Panc1 (cell line): Measurements from ENCODE around the gene SMTNL2. TPM values are rescaled to one million over a fixed set of nuclear protein-coding genes. Genes with fewer than 3 reads are reported as not detected.
A peak's percentile ranks its signal among the peaks of the same experiment; 100 is the strongest.

Experiments used
- ATAC-seq: fragments of 200-7000 bp; cut with Tn5 transposase; 2 replicates; pipeline ENCODE4 v1.9.1; 2020; ENCODE audit warnings: mild to moderate bottlenecking, moderate library complexity
- BruUV-seq: library from RNA; stranded (reverse); fragments of 400-500 nt; replicated peaks from 2 replicates; lab custom pipeline; 2021; lab: Mats Ljungman, UMichigan
- CTCF ChIA-PET: fragments of 300-600 bp; sonication (Branson Sonifier 250); formaldehyde crosslinking; loops from one replicate; lab custom pipeline; 2022; ENCODE audit warnings: antibody characterized with exemption; lab: Charles Lee
- POLR2A ChIA-PET: fragments of 300-600 bp; sonication (Branson Sonifier 250); formaldehyde crosslinking; loops from one replicate; lab custom pipeline; 2022; ENCODE audit warnings: antibody characterized with exemption; lab: Charles Lee
- DNase-seq: peaks from one replicate; pipeline ENCODE4 v3.0.0-alpha.2; 2010; ENCODE audit warnings: low read depth, low spot score
- H3K27ac ChIP-seq: 2 replicates; pipeline ENCODE4 v1.5.1; 2011; ENCODE audit warnings: mild to moderate bottlenecking, low read length, inconsistent platforms
- H3K27me3 ChIP-seq: fragments of 200-500 bp; sonication (Bioruptor generic); 2 replicates; pipeline ENCODE4 v1.6.0; 2014; ENCODE audit warnings: low read length, inconsistent platforms; ENCODE audit not compliant: control insufficient read depth, insufficient read depth
- H3K36me3 ChIP-seq: fragments of 200-500 bp; sonication (Bioruptor generic); 2 replicates; pipeline ENCODE4 v1.5.1; 2014; ENCODE audit warnings: inconsistent platforms, mild to moderate bottlenecking, low read length, moderate library complexity; ENCODE audit not compliant: control insufficient read depth, insufficient read depth
- H3K4me1 ChIP-seq: 2 replicates; pipeline ENCODE4 v1.5.1; 2011; ENCODE audit warnings: inconsistent platforms, mild to moderate bottlenecking, low read length, moderate library complexity; ENCODE audit not compliant: control insufficient read depth, insufficient read depth
- H3K4me3 ChIP-seq, 2 experiments: 2 replicates each; pipeline ENCODE4 v1.5.1; 2011 to 2012; ENCODE audit warnings: low read depth in 2 of 2, low read length in 2 of 2, mild to moderate bottlenecking in 2 of 2, inconsistent platforms in 1 of 2, moderate library complexity in 1 of 2
- H3K9me3 ChIP-seq: fragments of 200-500 bp; sonication (Bioruptor generic); 2 replicates; pipeline ENCODE4 v1.5.1; 2014; ENCODE audit warnings: low read depth, mild to moderate bottlenecking, inconsistent platforms, low read length, moderate library complexity; ENCODE audit not compliant: control insufficient read depth, insufficient read depth
- POLR2AphosphoS5 ChIP-seq: IDR thresholded peaks from 2 replicates; pipeline ENCODE4 v1.6.1; 2012; ENCODE audit warnings: mild to moderate bottlenecking, low read depth, low read length, moderate library complexity
- SIN3A ChIP-seq: IDR thresholded peaks from 2 replicates; pipeline ENCODE4 v1.6.1; 2012; ENCODE audit warnings: low read depth, mild to moderate bottlenecking, low read length, moderate library complexity, borderline replicate concordance; ENCODE audit not compliant: insufficient read depth
- TCF7L2 ChIP-seq: IDR thresholded peaks from 2 replicates; pipeline ENCODE4 v1.6.1; 2011; ENCODE audit warnings: mild to moderate bottlenecking, low read depth, low read length, inconsistent platforms
- in situ Hi-C: cut with HindIII; loops from 2 replicates; pipeline ENCODE4 v1.10.0; 2016; ENCODE audit warnings: low sequenced_read_pairs, low pct_unique_long_range_greater_than_20kb
- intact Hi-C: fragments of 100-400 bp; cut with micrococcal nuclease; formaldehyde crosslinking; loops from one replicate; pipeline ENCODE4 v1.10.0; 2022; ENCODE audit not compliant: unreplicated experiment
- total RNA-seq: library from RNA; stranded (reverse); gene quantifications from one replicate; pipeline ENCODE4 v1.2.1, GENCODE V29; 2021; ENCODE audit not compliant: unreplicated experiment
- TF ChIP-seq, protein P1 (sequence below): fragments of 450-650 bp; IDR thresholded peaks from 2 replicates; pipeline ENCODE4 v1.5.1; 2017; ENCODE audit warnings: mild to moderate bottlenecking
- TF ChIP-seq, protein P2 (sequence below), 2 experiments: IDR thresholded peaks; 2 replicates each; pipeline ENCODE4 v1.6.1; 2011 to 2012; ENCODE audit warnings: low read depth in 2 of 2, control low read depth in 1 of 2, low read length in 1 of 2, mild to moderate bottlenecking in 1 of 2, moderate library complexity in 1 of 2; ENCODE audit not compliant: insufficient read depth in 1 of 2

Gene SMTNL2
- total RNA-seq, 1 experiment from 2014 or later, result not detected

DNA sequence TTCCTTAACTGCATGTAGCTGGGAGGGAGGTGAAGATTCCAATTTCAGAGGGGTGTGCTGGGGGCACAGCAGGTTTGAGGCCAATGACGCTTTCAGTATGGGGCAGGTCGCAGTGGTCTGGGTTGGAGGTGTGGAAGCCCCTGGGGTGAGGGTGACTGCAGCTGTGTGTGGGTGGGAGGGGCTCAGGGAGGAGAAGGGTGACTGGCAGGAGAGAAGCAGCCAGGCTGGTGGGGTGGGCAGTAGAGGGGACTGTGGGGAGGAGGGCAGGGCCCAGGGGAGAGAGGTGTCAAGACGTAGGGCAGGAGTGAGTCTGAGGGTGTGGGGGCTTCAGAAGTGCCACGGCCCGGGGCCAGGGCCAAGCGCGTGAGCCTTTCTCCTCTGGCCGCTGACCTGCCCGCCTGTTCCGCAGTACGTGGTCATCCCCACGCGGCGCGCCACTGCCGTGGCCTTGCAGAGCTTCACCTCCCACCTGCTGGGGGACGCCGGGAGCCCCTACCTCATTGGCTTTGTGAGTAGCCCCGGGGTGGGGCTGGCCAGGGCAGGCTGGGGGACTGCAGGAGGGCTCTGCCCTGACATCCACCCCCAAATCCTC is 48.6 kb upstream of the SMTNL2 start:
- Histone ChIP-seq H3K4me3 (no peak overlapping the region), H3K9me3 (no peaks in the 10 kb centered on the region), H3K27ac (no peak overlapping the region), H3K27me3 (no peaks in the 10 kb centered on the region), H3K36me3 (peaks cover 3% of the 10 kb centered on the region; the same call in 1 of the 2 replicates), H3K4me1 (peaks cover 31% of the 10 kb centered on the region)
- no TSS peak for BruUV-seq
- CTCF ChIA-PET, result no interaction called here
- POLR2A ChIA-PET, result interaction anchor here (0.6 kb wide), 1 partner anchor 112 kb away, joined by 5 read pairs; no protein-coding TSS in a partner anchor
- TF ChIP-seq POLR2AphosphoS5 (no peak), SIN3A (no peak), TCF7L2 (no peak)
- TF ChIP-seq, protein P1, sequence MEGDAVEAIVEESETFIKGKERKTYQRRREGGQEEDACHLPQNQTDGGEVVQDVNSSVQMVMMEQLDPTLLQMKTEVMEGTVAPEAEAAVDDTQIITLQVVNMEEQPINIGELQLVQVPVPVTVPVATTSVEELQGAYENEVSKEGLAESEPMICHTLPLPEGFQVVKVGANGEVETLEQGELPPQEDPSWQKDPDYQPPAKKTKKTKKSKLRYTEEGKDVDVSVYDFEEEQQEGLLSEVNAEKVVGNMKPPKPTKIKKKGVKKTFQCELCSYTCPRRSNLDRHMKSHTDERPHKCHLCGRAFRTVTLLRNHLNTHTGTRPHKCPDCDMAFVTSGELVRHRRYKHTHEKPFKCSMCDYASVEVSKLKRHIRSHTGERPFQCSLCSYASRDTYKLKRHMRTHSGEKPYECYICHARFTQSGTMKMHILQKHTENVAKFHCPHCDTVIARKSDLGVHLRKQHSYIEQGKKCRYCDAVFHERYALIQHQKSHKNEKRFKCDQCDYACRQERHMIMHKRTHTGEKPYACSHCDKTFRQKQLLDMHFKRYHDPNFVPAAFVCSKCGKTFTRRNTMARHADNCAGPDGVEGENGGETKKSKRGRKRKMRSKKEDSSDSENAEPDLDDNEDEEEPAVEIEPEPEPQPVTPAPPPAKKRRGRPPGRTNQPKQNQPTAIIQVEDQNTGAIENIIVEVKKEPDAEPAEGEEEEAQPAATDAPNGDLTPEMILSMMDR, result no peak
- TF ChIP-seq, protein P2, sequence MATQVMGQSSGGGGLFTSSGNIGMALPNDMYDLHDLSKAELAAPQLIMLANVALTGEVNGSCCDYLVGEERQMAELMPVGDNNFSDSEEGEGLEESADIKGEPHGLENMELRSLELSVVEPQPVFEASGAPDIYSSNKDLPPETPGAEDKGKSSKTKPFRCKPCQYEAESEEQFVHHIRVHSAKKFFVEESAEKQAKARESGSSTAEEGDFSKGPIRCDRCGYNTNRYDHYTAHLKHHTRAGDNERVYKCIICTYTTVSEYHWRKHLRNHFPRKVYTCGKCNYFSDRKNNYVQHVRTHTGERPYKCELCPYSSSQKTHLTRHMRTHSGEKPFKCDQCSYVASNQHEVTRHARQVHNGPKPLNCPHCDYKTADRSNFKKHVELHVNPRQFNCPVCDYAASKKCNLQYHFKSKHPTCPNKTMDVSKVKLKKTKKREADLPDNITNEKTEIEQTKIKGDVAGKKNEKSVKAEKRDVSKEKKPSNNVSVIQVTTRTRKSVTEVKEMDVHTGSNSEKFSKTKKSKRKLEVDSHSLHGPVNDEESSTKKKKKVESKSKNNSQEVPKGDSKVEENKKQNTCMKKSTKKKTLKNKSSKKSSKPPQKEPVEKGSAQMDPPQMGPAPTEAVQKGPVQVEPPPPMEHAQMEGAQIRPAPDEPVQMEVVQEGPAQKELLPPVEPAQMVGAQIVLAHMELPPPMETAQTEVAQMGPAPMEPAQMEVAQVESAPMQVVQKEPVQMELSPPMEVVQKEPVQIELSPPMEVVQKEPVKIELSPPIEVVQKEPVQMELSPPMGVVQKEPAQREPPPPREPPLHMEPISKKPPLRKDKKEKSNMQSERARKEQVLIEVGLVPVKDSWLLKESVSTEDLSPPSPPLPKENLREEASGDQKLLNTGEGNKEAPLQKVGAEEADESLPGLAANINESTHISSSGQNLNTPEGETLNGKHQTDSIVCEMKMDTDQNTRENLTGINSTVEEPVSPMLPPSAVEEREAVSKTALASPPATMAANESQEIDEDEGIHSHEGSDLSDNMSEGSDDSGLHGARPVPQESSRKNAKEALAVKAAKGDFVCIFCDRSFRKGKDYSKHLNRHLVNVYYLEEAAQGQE (IDR thresholded peaks at IDR 0.05; ENCODE audit: insufficient read depth in 1 of 2, low read depth in 2 of 2, low read length in 1 of 2), result no peak
- intact Hi-C loops (no loop called here), in situ Hi-C loops (no loop called here)
- DNase-seq (no peak), ATAC-seq (peak; percentile 13)

DNA sequence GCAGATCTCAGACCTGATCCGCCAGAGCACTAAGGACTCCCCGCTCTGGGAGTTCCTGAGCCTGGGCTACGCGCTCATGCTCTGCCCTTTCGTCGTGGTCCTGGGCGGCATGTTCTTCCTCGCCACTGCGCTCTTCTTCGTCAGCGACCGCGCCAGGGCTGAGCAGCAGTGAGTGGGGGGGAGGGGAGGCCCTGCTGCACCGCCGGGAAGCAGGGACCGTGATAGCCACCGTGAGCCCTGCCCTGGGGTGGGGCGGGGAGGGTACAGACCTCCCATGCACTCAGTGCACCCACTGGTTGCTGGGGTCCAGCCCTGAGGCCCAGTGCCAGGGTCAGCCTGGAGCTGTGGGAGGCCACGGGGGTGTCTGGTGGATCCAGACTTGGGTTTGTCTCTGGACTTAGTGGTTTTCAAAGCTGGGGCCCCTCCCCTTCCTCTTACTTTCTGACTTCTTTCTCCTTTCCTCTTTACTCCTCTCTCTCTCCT is 48.0 kb upstream of the SMTNL2 start:
- ChIA-PET CTCF (interaction anchor here (0.6 kb wide), 1 partner anchor 103 kb away, joined by 3 read pairs; no protein-coding TSS in a partner anchor), POLR2A (interaction anchor here (0.6 kb wide), 1 partner anchor 17 kb away, joined by 3 read pairs; no protein-coding TSS in a partner anchor)
- ATAC-seq (peak; percentile 37), DNase-seq (no peak)
- H3K4me3 ChIP-seq, result no peak overlapping the region
- H3K27ac ChIP-seq, result no peak overlapping the region
- H3K36me3 ChIP-seq, result peaks cover 3% of the 10 kb centered on the region; the same call in 1 of the 2 replicates
- TF ChIP-seq POLR2AphosphoS5 (peak; percentile 73), SIN3A (0 out of 2 replicates have a peak, but pooled peaks have one; percentile 26), TCF7L2 (no peak)
- intact Hi-C loops (no loop called here), in situ Hi-C loops (no loop called here)
- H3K27me3 ChIP-seq, result no peaks in the 10 kb centered on the region
- H3K4me1 ChIP-seq, result peaks cover 31% of the 10 kb centered on the region
- BruUV-seq, result no TSS peak
- H3K9me3 ChIP-seq, result no peaks in the 10 kb centered on the region
